ENCODE results near the gene CRTC3. TPM values are rescaled to one million over a fixed set of nuclear protein-coding genes. Genes with fewer than 3 reads are reported as not detected.

CRTC3 gene
- total RNA-seq, 1 experiment from 2014 or later: 35.3 TPM

DNA sequence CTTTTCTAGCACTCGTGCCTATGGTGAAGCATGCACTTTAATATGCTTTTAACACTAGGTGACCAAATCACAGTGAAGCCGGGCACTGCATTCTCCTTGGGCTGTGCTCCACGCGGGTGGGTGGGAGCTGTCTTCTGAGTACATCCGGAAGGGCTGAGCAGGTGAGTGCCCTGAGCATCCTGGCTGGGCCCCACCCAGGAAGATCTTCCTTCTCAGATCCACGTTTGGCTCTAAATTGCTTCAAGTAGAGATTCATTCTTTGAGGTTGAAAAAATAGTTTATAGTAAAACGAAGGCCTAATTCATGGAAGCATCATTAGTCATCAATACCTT, 113.5 kb downstream of the CRTC3 start:
- CTCF ChIA-PET: no interaction called here
- intact Hi-C loops (cut with micrococcal nuclease; ENCODE audit: unreplicated experiment): no loop called here
- POLR2A ChIA-PET (ENCODE audit: low non-redundant PET): interaction anchor here (0.5 kb wide), 1 partner anchor 279 kb away, joined by 5 read pairs; no protein-coding TSS in a partner anchor

DNA sequence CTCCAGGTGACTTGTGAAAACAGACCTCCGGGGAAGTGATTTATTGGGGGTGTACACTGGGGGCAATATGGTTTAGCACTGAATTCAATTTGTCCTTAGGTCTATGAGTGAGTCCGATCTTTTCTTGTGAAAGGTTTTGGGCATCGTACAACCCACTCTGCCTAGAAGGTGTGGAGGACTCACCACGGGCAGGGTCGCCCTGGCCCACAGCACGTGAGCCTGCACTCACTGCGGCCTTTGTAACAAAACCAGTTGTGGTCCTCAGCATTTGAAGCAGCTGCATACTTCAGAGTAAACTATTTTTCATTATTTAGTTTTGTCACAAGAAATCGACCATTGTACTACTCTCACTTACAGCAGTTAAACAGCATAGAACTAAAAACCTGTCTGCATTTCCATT, 114.8 kb downstream of the CRTC3 start:
- H3K9me3 ChIP-seq (ENCODE audit: low read depth, low read length, poor library complexity, severe bottlenecking): no peaks in the 10 kb centered on the region
- TSS peak; percentile 15 for BruUV-seq (replicated peaks)
- ChIA-PET CTCF (no interaction called here), POLR2A (ENCODE audit: low non-redundant PET) (no interaction called here)
- peak overlapping the region; percentile 15 for H3K27ac ChIP-seq (ENCODE audit: low read depth, low read length, poor library complexity, severe bottlenecking)
- DNase-seq (ENCODE audit: low spot score): no peak
- H3K27me3 ChIP-seq (replicated peaks; ENCODE audit: insufficient read depth, low read depth, low read length, poor library complexity): no peaks in the 10 kb centered on the region
- no peak overlapping the region for H3K4me3 ChIP-seq (ENCODE audit: low read depth, low read length, poor library complexity, severe bottlenecking)
- intact Hi-C loops (cut with micrococcal nuclease; ENCODE audit: unreplicated experiment): no loop called here
- H3K4me1 ChIP-seq (ENCODE audit: insufficient read depth, low read length, poor library complexity, severe bottlenecking): peaks cover 25% of the 10 kb centered on the region
- no peak for TF ChIP-seq EZH2 (IDR thresholded peaks at IDR 0.05; ENCODE audit: borderline replicate concordance, low read depth, low read length, poor library complexity, severe bottlenecking)
- TF ChIP-seq, protein P1, sequence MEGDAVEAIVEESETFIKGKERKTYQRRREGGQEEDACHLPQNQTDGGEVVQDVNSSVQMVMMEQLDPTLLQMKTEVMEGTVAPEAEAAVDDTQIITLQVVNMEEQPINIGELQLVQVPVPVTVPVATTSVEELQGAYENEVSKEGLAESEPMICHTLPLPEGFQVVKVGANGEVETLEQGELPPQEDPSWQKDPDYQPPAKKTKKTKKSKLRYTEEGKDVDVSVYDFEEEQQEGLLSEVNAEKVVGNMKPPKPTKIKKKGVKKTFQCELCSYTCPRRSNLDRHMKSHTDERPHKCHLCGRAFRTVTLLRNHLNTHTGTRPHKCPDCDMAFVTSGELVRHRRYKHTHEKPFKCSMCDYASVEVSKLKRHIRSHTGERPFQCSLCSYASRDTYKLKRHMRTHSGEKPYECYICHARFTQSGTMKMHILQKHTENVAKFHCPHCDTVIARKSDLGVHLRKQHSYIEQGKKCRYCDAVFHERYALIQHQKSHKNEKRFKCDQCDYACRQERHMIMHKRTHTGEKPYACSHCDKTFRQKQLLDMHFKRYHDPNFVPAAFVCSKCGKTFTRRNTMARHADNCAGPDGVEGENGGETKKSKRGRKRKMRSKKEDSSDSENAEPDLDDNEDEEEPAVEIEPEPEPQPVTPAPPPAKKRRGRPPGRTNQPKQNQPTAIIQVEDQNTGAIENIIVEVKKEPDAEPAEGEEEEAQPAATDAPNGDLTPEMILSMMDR (conservative IDR thresholded peaks at IDR 0.05; ENCODE audit: low read depth, low read length): no peak
- peaks cover 14% of the 10 kb centered on the region for H3K36me3 ChIP-seq (ENCODE audit: insufficient read depth, low read length, poor library complexity, severe bottlenecking)

More for the DNA sequence above, 113.5 kb downstream of the CRTC3 start:
- Histone ChIP-seq H3K9me3 (ENCODE audit: low read depth, low read length, poor library complexity, severe bottlenecking) (no peaks in the 10 kb centered on the region), H3K27me3 (replicated peaks; ENCODE audit: insufficient read depth, low read depth, low read length, poor library complexity) (no peaks in the 10 kb centered on the region), H3K4me1 (ENCODE audit: insufficient read depth, low read length, poor library complexity, severe bottlenecking) (peaks cover 23% of the 10 kb centered on the region), H3K27ac (ENCODE audit: low read depth, low read length, poor library complexity, severe bottlenecking) (no peak overlapping the region), H3K36me3 (ENCODE audit: insufficient read depth, low read length, poor library complexity, severe bottlenecking) (peaks cover 14% of the 10 kb centered on the region), H3K4me3 (ENCODE audit: low read depth, low read length, poor library complexity, severe bottlenecking) (no peak overlapping the region)
- DNase-seq (ENCODE audit: low spot score): no peak
- TF ChIP-seq EZH2 (IDR thresholded peaks at IDR 0.05; ENCODE audit: borderline replicate concordance, low read depth, low read length, poor library complexity, severe bottlenecking): no peak
- TF ChIP-seq, protein P1 (conservative IDR thresholded peaks at IDR 0.05; ENCODE audit: low read depth, low read length): no peak
- no TSS peak for BruUV-seq (replicated peaks)

DNA sequence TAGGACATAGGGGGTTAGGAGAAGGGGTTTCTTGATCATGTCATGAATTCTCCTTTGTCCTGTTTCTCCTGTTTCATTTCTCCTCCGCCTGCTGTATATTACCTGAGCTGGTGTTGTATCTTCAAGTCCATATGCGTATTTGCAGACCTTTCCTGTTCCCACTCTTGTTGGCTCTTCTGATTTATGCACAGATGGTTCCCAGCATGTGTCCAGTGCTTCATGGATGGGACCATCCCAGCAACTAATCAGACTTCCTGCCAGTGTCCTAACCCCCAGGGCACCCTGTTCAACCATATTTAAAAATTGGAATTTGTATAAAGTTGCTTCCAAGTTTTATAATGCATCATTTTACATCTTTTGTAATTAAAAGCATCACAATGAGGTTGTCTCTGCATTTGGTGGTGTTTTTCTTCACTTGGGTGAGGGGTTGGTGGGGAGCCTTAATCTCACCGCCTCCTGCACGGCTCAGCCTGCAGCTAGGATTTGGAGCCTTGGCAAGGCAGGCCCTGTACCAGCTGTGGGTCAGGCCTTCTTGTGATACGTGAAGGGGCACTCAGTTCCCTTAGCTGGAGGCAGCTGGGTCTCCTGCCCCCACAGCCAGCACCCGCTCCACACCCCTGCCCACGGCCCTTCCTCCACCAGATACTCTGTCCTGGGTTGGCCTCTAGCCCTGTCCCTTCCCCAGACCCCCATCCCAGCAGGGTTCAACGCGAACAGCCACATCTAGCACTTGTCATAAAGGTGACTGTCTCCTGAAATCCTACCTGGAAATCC, 115.4 kb downstream of the CRTC3 start:
- no peaks in the 10 kb centered on the region for H3K9me3 ChIP-seq (ENCODE audit: low read depth, low read length, poor library complexity, severe bottlenecking)

More for the DNA sequence above, 115.4 kb downstream of the CRTC3 start:
- ChIA-PET POLR2A (ENCODE audit: low non-redundant PET) (no interaction called here), CTCF (no interaction called here)
- intact Hi-C loops (cut with micrococcal nuclease; ENCODE audit: unreplicated experiment): loop anchor here (5.0 kb wide), 1 partner anchor 287 kb away; the partner anchor contains the start of gene HDDC3
- peaks cover 14% of the 10 kb centered on the region for H3K36me3 ChIP-seq (ENCODE audit: insufficient read depth, low read length, poor library complexity, severe bottlenecking)
- no TSS peak for BruUV-seq (replicated peaks)
- no peak for TF ChIP-seq EZH2 (IDR thresholded peaks at IDR 0.05; ENCODE audit: borderline replicate concordance, low read depth, low read length, poor library complexity, severe bottlenecking)
- TF ChIP-seq, protein P1 (conservative IDR thresholded peaks at IDR 0.05; ENCODE audit: low read depth, low read length): no peak
- peaks cover 29% of the 10 kb centered on the region for H3K4me1 ChIP-seq (ENCODE audit: insufficient read depth, low read length, poor library complexity, severe bottlenecking)
- peak overlapping the region; percentile 42 for H3K27ac ChIP-seq (ENCODE audit: low read depth, low read length, poor library complexity, severe bottlenecking)
- no peaks in the 10 kb centered on the region for H3K27me3 ChIP-seq (replicated peaks; ENCODE audit: insufficient read depth, low read depth, low read length, poor library complexity)
- no peak for DNase-seq (ENCODE audit: low spot score)
- H3K4me3 ChIP-seq (ENCODE audit: low read depth, low read length, poor library complexity, severe bottlenecking): no peak overlapping the region

Data from A673 (cell line).